Measurements from ENCODE around the gene SSBP3.
"Not testable (repeated sequence)": the region's sequence is repeated elsewhere in the genome, so short reads cannot be mapped to it uniquely, and the experiment has no call there.

SSBP3 gene

DNA sequence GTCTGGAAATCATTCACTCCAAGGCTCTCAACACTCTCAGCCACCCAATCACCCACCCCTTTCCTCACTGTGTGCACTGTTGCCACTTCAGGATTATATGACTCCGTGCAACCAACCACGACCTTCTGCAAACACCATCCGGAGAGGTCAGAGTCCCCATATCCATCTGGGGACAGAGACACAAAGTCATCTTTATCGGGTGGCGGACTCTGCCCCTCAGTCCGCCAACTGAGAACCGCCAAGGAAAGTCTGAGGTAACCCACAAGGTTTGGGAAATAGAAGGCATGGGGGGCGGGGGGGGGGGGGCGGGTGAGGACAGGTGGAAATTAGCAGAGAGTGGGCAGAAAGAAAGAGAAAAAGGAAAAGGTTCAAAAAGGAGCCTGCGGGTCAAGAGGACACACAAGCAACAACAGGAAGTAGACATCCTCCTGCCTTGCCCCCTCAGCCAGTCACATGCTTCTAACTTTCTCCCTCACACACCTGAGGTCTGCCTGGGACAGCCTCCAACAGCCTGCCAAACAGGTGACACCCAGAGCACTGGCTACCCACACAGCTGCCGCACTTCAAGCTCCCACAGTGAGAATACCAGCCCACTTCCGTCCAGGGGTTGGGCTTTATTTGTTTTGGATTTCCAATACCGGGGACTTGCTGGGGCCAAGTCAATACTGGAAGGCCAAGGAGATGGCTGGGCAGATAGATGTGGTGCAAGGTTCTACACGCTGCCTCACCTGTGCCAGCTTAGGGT, 58.1 kb downstream of the SSBP3 start:
- no peak for DNase-seq

DNA sequence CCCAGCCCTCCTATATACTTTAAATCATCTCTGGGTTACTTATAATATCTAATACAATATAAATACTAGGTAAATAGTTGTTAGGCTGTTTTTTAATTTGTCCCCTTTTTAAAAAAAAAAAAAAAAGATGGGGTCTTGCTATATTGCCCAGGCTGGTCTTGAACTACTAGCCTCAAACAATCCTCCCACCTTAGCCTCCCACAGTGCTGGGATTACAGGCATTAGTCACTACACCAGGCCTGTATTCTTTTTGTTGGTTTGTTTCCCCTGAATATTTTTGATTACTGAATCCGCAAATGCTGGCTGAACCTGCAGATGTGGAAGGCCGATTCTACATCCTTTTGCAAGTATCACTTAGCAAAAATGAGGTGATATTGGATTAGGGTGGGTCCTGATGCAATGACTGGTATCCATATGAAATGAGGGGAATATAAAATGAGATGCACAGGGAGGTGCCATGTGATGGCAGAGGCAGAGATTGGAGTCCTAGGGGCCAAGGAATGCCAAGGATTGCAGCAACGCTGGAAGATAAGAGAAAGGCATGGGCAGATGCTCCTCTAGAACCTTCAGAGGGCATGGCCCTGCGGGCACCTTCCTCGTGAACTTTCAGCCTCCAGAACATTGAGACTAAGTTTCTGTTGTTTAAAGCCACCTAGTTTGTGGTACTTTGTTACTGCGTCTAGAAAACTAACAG, 58.8 kb downstream of the SSBP3 start:
- DNase-seq: no peak

- not testable (repeated sequence) for DNase-seq
These were observed 60.6 kb downstream of the SSBP3 start for GRCh38 chr1:54345548-54345947.

- no peak for DNase-seq
These were observed 61.1 kb downstream of the SSBP3 start for GRCh38 chr1:54345116-54345515.

DNA sequence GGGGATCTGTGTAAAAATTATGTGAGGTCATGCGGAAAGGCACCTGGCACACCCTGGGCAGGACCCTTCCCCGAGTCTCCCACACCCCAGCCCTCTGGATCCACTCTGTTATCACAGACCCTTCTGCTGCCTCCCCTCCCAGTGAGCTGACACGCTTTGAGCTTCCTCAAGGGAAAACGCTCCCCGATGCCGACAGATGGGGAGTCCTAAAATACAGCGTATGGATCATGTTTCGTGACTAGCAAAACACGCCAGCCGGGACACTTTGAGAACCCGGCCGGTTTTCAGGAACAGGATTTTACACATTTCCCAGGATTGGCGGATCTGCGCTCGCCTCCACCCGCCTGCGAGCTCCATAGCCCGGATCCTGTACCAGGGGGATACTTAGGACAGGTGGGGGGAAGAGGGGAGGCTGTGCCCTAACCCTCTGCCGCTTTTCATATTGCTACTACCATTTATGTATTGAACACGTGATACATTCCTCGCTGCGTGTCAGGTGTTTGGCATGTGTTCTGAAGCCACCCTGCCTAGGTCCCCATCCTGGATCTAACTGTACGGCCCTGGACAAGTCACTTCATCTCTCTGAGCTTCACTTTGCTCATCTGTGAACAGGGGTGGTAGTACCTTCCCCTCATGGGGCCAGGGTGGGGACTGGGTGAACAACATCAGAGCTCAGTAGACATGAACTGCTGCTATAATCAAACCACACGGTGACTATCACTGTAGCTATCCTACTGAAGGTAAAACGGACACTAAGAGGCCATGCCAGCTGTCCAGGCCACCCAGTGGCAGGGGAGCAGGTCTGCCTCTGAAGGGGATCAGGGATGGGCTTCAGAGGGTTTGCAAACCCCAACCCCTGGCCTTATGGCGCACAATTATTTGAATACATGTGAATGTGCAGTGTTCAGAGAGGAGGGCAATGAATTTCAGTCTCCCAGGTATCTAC, 63.2 kb downstream of the SSBP3 start:
- no peak for DNase-seq

DNA sequence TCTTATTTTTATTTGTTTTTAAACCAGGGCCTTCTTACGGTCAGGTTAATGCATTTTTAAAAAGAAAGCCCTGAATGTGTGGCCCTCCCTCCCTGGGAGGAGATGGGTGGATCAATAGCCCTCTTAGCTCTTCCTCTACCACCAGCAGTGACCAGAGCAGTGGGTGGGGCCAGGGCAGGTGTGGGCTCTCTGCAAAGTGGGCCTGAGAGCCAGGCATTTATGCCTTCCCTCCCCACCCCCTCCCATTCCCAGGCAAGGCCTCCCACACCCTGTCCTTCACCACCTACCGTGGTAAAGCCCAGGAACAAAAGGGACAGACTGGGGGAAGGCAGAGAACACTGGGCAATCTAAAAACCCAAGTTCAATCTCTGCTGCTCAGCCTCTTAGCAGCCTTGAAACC, 63.9 kb downstream of the SSBP3 start:
- DNase-seq: no peak

DNA sequence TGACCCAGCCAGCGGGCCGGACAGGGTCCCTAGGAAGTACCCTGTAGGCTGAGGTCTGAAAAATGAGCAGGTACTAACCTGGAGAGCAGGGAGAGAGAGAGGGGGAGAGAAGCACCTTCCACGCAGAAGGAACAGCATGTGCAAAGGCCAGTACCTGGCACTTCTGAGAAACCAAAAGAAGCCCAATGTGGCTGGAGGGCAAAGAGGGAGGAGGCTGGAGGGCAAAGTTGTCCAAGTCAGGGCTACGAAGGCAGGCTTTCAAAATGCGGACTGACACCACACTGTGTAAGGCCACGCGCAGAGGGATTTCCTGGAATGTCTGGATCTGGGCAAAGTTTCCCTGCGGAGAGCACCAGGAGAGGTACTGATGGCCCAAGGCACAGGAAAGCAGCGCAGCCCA, 64.4 kb downstream of the SSBP3 start:
- DNase-seq: no peak

- no peak for DNase-seq
These were observed 65.3 kb downstream of the SSBP3 start for GRCh38 chr1:54340878-54341277.

DNA sequence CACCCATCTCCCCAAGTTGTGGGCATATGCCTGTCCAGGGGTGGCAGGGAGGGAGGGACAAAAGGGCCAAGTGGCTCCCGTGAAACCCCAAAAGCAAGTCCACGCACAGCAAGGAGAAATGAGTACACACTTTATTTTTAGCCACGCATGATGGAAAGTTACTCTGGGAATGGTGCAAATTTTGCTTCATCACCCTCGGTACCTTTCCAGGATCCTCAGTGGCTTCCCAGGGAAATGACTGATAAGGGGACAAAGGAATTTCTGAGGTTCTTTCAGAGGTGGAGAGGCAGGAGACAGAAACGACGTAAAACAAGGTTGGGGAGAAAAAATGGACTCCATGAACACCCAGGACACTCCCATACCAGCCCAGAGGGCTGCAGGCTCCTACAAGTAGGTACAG, 65.8 kb downstream of the SSBP3 start:
- DNase-seq: no peak

- no peak for DNase-seq
These were observed 67.1 kb downstream of the SSBP3 start for GRCh38 chr1:54339126-54339525.

- DNase-seq: no peak
These were observed 67.7 kb downstream of the SSBP3 start for GRCh38 chr1:54338464-54338863.

DNA sequence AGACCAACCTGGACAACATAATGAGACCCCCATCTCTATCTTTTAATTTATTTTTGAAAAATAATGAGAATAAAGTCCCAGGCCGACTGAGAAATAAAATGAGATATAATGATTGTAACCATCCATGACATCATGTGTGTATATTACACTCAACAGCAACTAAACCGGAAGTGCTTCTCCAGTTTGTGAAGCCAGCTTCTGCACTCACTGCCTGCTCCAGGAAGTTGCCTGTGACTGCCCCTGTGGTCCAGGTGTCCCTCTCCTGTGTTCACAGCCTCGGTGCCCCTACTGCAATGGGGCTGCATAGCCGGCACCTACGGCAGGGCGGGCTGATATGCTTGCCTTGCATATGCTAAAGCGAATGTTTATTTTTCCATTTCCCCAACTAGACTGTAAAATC, 68.3 kb downstream of the SSBP3 start:
- no peak for DNase-seq

- DNase-seq: no peak
These were observed 69.2 kb downstream of the SSBP3 start for GRCh38 chr1:54337034-54337433.

DNA sequence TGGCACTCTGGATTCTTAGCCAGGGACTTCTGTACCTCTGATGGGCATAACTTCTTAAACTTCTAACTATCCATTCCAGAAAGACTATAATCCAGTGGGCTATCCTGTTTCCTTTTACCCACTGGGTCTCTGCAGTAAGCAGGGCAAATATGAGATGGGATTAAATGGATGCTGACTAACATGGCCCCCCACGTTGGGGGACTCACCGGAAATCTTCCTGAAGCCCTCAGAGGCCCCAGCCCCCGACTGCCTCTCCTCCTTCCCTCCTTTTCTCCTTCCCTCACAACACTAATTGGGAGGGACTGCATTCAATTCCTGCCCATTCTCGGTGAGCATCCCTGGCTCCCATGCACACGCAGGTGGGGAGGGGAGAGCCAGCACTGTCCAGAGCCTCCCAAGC, 70.1 kb downstream of the SSBP3 start:
- DNase-seq: no peak

GRCh38 chr1:54335755-54336108, 70.5 kb downstream of the SSBP3 start:
- DNase-seq: no peak

GRCh38 chr1:54335011-54335754, 71.0 kb downstream of the SSBP3 start:
- DNase-seq: no peak

GRCh38 chr1:54332781-54333585, 73.2 kb downstream of the SSBP3 start:
- DNase-seq: no peak

- DNase-seq: no peak
These were observed 74.2 kb downstream of the SSBP3 start for GRCh38 chr1:54331843-54332463.

DNA sequence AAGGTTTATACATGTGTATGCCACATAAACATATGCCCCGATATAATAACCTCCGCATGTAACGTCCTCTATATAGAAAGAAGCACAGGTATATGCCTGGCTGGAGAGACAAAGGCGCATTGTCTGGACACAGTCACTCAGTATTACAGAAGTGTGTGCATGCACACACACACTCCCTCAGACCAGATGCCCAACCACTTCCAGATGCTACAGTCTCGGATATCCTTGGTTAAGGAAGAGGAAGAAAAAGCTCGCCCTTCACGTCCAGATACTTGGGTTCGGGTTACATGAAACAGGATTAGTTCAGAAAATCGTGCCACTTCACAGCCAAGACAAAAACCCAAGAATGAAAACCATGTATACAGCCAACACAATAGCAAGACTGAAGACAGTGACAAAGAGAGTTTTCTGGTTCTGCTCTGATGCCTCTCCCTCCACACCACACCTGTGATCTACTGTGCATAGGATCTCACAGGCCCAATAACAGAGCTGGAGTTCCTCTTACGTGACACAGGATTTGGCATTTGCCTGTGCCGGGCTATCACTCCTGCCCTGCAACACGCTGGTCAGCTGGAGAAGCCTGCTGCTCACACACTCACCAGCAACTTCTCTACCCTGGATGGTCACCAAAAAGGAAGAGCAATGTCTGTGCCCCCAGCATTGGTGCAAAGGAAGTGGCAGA, 75.0 kb downstream of the SSBP3 start:
- no peak for DNase-seq

GRCh38 chr1:54329312-54330003, 76.7 kb downstream of the SSBP3 start:
- DNase-seq: no peak

Data from activated CD8-positive, alpha-beta memory T cell treated with anti-CD3 and anti-CD28 coated beads, Interleukin-2, amount 50 U/mL, for 4 hours (primary cell).